ENCODE measurements around the gene TRABD2B. TPM values are rescaled to one million over a fixed set of nuclear protein-coding genes. Genes with fewer than 3 reads are reported as not detected.
A peak's percentile ranks its signal among the peaks of the same experiment; 100 is the strongest.

TRABD2B gene
- total RNA-seq, 6 donors from 2014 or later, result under 0.01 to 2.1 (median 0.62) TPM

- Histone ChIP-seq H3K36me3 (no peaks in the 10 kb centered on the region), H3K9me3 (no peaks in the 10 kb centered on the region), H3K4me3 (no peak overlapping the region), H3K27ac (no peak overlapping the region), H3K27me3 (no peaks in the 10 kb centered on the region), H3K4me1 (peaks cover 0 to 18% (median 10%) of the 10 kb centered on the region in 4 donors)
- no peak for ATAC-seq (ENCODE audit: low FRiP score in 2 of 2)
- no peak for DNase-seq
- no peak for TF ChIP-seq POLR2AphosphoS5 (IDR thresholded peaks at IDR 0.05)
- no peak for TF ChIP-seq CTCF (IDR thresholded peaks at IDR 0.05)
- no peak for TF ChIP-seq POLR2A (IDR thresholded peaks at IDR 0.05)
- no peak for TF ChIP-seq EP300 (IDR thresholded peaks at IDR 0.05)
- WGBS, 2 donors, result 80 to 84% methylated on average over 6 of the region's 6 CpGs
These were observed 191.2 kb downstream of the TRABD2B start for GRCh38 chr1:47805921-47806361.

- H3K27ac ChIP-seq, result no peak overlapping the region
These were observed 192.2 kb downstream of the TRABD2B start for GRCh38 chr1:47805018-47805417.

GRCh38 chr1:47803815-47804501 lies 193.2 kb downstream of the TRABD2B start:
- H3K27me3 ChIP-seq, result no peaks in the 10 kb centered on the region
- peak in 1 of 2 donors; percentile 38 for DNase-seq
- 84 to 87% methylated on average over 7 to 13 of the region's 13 CpGs for WGBS, 2 donors
- no peaks in the 10 kb centered on the region for H3K9me3 ChIP-seq
- no peak overlapping the region for H3K4me3 ChIP-seq
- H3K36me3 ChIP-seq, result no peaks in the 10 kb centered on the region
- TF ChIP-seq EP300 (IDR thresholded peaks at IDR 0.05) (no peak), CTCF (IDR thresholded peaks at IDR 0.05) (no peak), POLR2AphosphoS5 (IDR thresholded peaks at IDR 0.05) (no peak), POLR2A (IDR thresholded peaks at IDR 0.05) (no peak)
- ATAC-seq (ENCODE audit: low FRiP score in 2 of 2), result peak in 1 of 2 donors; percentile 34
- H3K27ac ChIP-seq, result no peak overlapping the region
- H3K4me1 ChIP-seq, result peaks cover 0 to 8% (median under 1%) of the 10 kb centered on the region in 4 donors

More at GRCh38 chr1:47805018-47805417, 192.2 kb downstream of the TRABD2B start:
- H3K36me3 ChIP-seq, result no peaks in the 10 kb centered on the region
- no peak for DNase-seq
- TF ChIP-seq EP300 (IDR thresholded peaks at IDR 0.05), result no peak
- TF ChIP-seq POLR2A (IDR thresholded peaks at IDR 0.05), result no peak
- TF ChIP-seq CTCF (IDR thresholded peaks at IDR 0.05), result no peak
- no peak for TF ChIP-seq POLR2AphosphoS5 (IDR thresholded peaks at IDR 0.05)
- H3K4me3 ChIP-seq, result no peak overlapping the region
- H3K4me1 ChIP-seq, result peaks cover 0 to 18% (median 10%) of the 10 kb centered on the region in 4 donors
- H3K9me3 ChIP-seq, result no peaks in the 10 kb centered on the region
- H3K27me3 ChIP-seq, result no peaks in the 10 kb centered on the region
- ATAC-seq (ENCODE audit: low FRiP score in 2 of 2), result peak in 1 of 2 donors; percentile 51

- H3K36me3 ChIP-seq, result no peaks in the 10 kb centered on the region
- ATAC-seq (ENCODE audit: low FRiP score in 2 of 2) (peak in 1 of 2 donors; percentile 33), DNase-seq (peak in 1 of 2 donors; percentile 42)
- no peak for TF ChIP-seq EP300 (IDR thresholded peaks at IDR 0.05)
- no peak for TF ChIP-seq POLR2A (IDR thresholded peaks at IDR 0.05)
- TF ChIP-seq POLR2AphosphoS5 (IDR thresholded peaks at IDR 0.05), result no peak
- no peak for TF ChIP-seq CTCF (IDR thresholded peaks at IDR 0.05)
- no peak overlapping the region for H3K27ac ChIP-seq
- H3K4me1 ChIP-seq, result no peaks in the 10 kb centered on the region
- no peak overlapping the region for H3K4me3 ChIP-seq
- H3K27me3 ChIP-seq, result no peaks in the 10 kb centered on the region
- H3K9me3 ChIP-seq, result no peaks in the 10 kb centered on the region
- WGBS, 2 donors, result 44 to 50% methylated on average over 2 of the region's 2 CpGs
These were observed 199.6 kb downstream of the TRABD2B start for GRCh38 chr1:47797575-47797974.

- TF ChIP-seq EP300 (IDR thresholded peaks at IDR 0.05) (no peak), POLR2AphosphoS5 (IDR thresholded peaks at IDR 0.05) (no peak), POLR2A (IDR thresholded peaks at IDR 0.05) (no peak), CTCF (IDR thresholded peaks at IDR 0.05) (no peak)
- no peak for DNase-seq
- 87 to 92% methylated on average over 6 of the region's 6 CpGs for WGBS, 2 donors
These were observed 200.6 kb downstream of the TRABD2B start for GRCh38 chr1:47796626-47797025.

More at GRCh38 chr1:47796626-47797025, 200.6 kb downstream of the TRABD2B start:
- no peak overlapping the region for H3K27ac ChIP-seq
- no peaks in the 10 kb centered on the region for H3K27me3 ChIP-seq
- no peaks in the 10 kb centered on the region for H3K36me3 ChIP-seq
- H3K4me3 ChIP-seq, result no peak overlapping the region
- no peaks in the 10 kb centered on the region for H3K4me1 ChIP-seq
- no peak for ATAC-seq (ENCODE audit: low FRiP score in 2 of 2)
- no peaks in the 10 kb centered on the region for H3K9me3 ChIP-seq

All from upper lobe of left lung (tissue), 6 donors.